AG04450 (cell line): ENCODE measurements around the gene COL7A1. TPM values are rescaled to one million over a fixed set of nuclear protein-coding genes. Genes with fewer than 3 reads are reported as not detected.

Experiments used
- CTCF ChIA-PET: fragments of 300-600, 350-600 bp; formaldehyde crosslinking; extraction: SDS; loops from one replicate; lab custom pipeline; 2022; ENCODE audit warnings: antibody characterized with exemption, inconsistent platforms; lab: Charles Lee
- POLR2A ChIA-PET: fragments of 350-600 bp; formaldehyde crosslinking; extraction: SDS; loops from one replicate; lab custom pipeline; 2021; ENCODE audit warnings: antibody characterized with exemption, inconsistent platforms; lab: Yijun Ruan, JAX
- DNase-seq: peaks from one replicate; pipeline ENCODE4 v3.0.0-alpha.2; 2011; ENCODE audit warnings: low read depth, low spot score
- H3K27ac ChIP-seq: one replicate; pipeline ENCODE4 v1.5.1; 2012; ENCODE audit warnings: low read depth, low read length, control low read depth
- H3K27me3 ChIP-seq: one replicate; pipeline ENCODE4 v1.6.0; 2012; ENCODE audit warnings: low read length; ENCODE audit not compliant: control insufficient read depth, insufficient read depth
- H3K4me3 ChIP-seq: 2 replicates; pipeline ENCODE4 v1.5.1; 2011; ENCODE audit warnings: mild to moderate bottlenecking, low read depth, low read length, control low read depth
- H3K9me3 ChIP-seq: 2 replicates; pipeline ENCODE4 v1.5.1; 2012; ENCODE audit warnings: low read length; ENCODE audit not compliant: control insufficient read depth, insufficient read depth
- polyA plus RNA-seq: library from polyadenylated mRNA; depleted of rRNA; stranded (reverse); fragments of >200 nt; gene quantifications from 2 replicates; pipeline ENCODE4 v1.2.3, GENCODE V29; 2011
- TF ChIP-seq, protein P1 (sequence below): IDR thresholded peaks from 2 replicates; pipeline ENCODE4 v1.5.1; 2011; ENCODE audit warnings: low read depth, low read length, control low read depth, inconsistent platforms

The COL7A1 gene
- polyA plus RNA-seq, 1 experiment = 19.8 TPM

DNA sequence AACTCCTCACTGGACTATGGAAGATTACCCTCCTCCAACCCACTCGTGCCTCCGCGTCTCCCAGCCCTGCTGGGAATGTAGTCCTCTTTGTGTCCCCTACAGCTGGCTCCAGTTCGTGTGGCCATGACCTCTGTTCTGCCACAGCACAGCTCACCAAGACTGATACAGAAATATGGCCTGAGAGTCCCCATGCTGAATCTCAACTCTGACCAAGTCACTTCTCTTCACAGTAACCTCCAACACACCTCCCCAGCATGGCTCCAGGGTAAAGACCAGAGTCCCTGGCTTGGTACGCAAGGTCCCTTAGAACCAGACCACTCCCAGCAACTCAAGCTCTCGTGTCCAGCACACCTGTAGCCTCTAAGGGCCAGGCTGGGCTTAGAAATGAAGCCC is 2.3 kb upstream of the COL7A1 start:
- CTCF ChIA-PET = interaction anchor here (1.3 kb wide), 1 partner anchor 38 kb away, joined by 4 read pairs; no protein-coding TSS in a partner anchor
- Histone ChIP-seq H3K27ac (peak overlapping the region; percentile 99), H3K27me3 (no peaks in the 10 kb centered on the region), H3K4me3 (no peak overlapping the region), H3K9me3 (no peaks in the 10 kb centered on the region; the same call in 1 of the 2 replicates)
- POLR2A ChIA-PET = interaction anchor here (1.0 to 2.1 kb wide), 3 partner anchors 37 to 66 kb away, joined by 3 to 10 read pairs (median 6); partner anchors contain the start of genes CELSR3 and SLC26A6
- no peak for DNase-seq
- TF ChIP-seq, protein P1, sequence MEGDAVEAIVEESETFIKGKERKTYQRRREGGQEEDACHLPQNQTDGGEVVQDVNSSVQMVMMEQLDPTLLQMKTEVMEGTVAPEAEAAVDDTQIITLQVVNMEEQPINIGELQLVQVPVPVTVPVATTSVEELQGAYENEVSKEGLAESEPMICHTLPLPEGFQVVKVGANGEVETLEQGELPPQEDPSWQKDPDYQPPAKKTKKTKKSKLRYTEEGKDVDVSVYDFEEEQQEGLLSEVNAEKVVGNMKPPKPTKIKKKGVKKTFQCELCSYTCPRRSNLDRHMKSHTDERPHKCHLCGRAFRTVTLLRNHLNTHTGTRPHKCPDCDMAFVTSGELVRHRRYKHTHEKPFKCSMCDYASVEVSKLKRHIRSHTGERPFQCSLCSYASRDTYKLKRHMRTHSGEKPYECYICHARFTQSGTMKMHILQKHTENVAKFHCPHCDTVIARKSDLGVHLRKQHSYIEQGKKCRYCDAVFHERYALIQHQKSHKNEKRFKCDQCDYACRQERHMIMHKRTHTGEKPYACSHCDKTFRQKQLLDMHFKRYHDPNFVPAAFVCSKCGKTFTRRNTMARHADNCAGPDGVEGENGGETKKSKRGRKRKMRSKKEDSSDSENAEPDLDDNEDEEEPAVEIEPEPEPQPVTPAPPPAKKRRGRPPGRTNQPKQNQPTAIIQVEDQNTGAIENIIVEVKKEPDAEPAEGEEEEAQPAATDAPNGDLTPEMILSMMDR = no peak

DNA sequence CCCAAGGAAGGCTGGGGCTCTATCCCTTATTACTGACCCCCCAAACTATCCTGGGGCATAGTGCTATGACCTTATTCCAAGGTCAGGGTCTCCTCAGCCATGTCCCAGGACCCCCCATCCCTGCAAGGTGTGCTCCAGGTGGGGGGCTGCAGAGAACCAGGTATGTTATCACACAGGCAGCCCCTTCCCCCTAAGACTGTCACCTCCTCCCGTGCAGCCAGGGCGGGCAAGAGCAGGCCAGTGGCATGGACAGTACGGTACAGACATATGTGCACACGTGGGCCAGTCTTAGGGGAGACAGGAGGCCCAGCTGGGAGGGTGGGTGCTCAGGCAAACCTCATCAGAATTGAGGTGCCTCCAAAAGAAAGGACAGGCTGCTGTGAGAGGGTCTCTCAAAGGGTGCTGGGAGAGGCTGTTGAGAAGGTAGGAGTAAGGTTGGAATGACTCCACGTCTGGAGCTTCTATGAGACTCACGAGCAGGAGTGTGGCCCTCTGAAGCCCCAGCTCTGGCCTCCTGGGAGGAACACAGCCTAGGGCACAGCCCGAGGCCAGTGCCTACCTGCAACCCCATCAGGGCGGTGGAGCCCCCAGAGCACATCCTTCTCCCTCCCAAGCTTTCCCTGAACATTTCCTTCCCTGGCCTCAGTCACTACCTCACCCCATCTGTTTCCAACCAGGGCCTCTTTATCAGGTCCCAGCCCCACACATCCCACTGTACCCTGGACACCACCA is 1.7 kb upstream of the COL7A1 start:
- ChIA-PET POLR2A (interaction anchor here (1.8 to 2.1 kb wide), 2 partner anchors 36 to 39 kb away, joined by 6 to 10 read pairs; partner anchors contain the start of gene SLC26A6), CTCF (interaction anchor here (1.3 kb wide), 1 partner anchor 38 kb away, joined by 4 read pairs; no protein-coding TSS in a partner anchor)
- no peak for DNase-seq
- Histone ChIP-seq H3K27ac (peak overlapping the region; percentile 99), H3K27me3 (no peaks in the 10 kb centered on the region), H3K4me3 (no peak overlapping the region), H3K9me3 (no peaks in the 10 kb centered on the region; the same call in 1 of the 2 replicates)
- TF ChIP-seq, protein P1 = no peak

DNA sequence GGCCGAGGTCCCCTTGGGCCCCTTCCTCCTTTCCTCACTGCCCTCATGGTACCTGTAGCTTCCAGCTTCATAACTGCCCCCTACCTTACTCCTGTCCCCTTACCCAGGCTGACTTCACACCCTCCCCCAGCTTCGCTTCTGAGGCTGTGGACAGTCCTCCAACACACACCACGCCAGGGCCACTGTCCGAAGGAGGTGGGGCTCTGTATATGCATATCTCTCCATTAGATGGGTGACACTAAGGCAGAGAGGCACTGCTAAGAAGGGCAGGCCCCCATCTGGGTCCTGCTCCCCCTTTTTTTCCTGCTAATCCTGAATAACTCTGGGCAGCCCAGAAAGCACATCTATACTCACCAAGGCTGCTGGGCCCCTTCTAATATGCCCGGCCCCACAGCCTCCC is 1.0 kb upstream of the COL7A1 start:
- ChIA-PET CTCF (no interaction called here), POLR2A (interaction anchor here (1.8 kb wide), 1 partner anchor 39 kb away, joined by 10 read pairs; the partner anchor contains the start of gene SLC26A6)
- Histone ChIP-seq H3K4me3 (no peak overlapping the region), H3K27ac (peak overlapping the region; percentile 99), H3K9me3 (no peaks in the 10 kb centered on the region; the same call in 1 of the 2 replicates), H3K27me3 (no peaks in the 10 kb centered on the region)
- no peak for DNase-seq
- TF ChIP-seq, protein P1 = no peak

DNA sequence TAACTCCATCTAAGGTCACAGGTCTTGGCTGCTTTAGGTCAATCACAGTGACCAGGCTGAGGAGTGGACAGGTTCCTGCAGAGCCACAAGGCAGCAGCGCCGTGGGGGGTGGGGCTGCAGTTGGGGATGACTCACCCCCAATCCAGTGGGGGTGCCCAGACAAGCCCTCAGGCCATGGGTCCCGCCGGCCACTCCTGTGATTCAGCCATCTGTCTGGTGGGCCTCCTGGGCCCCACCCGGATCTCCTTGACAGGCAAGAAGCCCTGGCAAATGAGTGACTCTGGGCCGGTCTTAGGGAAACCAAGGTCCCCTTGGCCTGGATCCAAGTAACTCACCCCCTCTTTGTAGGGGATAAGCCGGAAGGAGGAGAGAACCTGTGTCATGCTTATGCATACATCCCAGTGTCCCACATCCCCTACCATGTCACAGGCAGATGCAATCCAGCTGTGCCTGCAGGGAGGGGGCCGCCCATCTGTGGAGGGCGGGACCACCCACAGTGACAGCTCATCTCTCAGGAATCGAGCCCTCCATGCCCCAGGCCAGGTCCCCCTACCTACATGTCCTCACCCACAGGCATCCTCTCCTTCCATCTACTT is 495 bp upstream of the COL7A1 start:
- peak; percentile 48 for DNase-seq
- H3K4me3 ChIP-seq = peak overlapping the region; percentile 65
- peak overlapping the region; percentile 99 for H3K27ac ChIP-seq
- ChIA-PET CTCF (no interaction called here), POLR2A (interaction anchor here (1.8 kb wide), 1 partner anchor 40 kb away, joined by 10 read pairs; the partner anchor contains the start of gene SLC26A6)
- H3K9me3 ChIP-seq = no peaks in the 10 kb centered on the region; the same call in 1 of the 2 replicates
- H3K27me3 ChIP-seq = no peaks in the 10 kb centered on the region
- TF ChIP-seq, protein P1 = no peak
